Chondrocyte (in vitro differentiated cells): ENCODE data around the gene SCAMP2. TPM values are rescaled to one million over a fixed set of nuclear protein-coding genes. Genes with fewer than 3 reads are reported as not detected.

Source experiments
- DNase-seq: peaks from one replicate; pipeline ENCODE4 v3.0.0; 2021; ENCODE audit warnings: mixed read lengths, low spot score
- H3K27ac Mint-ChIP-seq: one replicate; pipeline ENCODE4 v1.8.0; 2021; ENCODE audit warnings: mild to moderate bottlenecking, moderate library complexity, mixed read lengths; ENCODE audit not compliant: unreplicated experiment
- H3K27me3 Mint-ChIP-seq: 2 replicates; pipeline ENCODE4 v1.8.0; 2021; ENCODE audit warnings: low read depth, mixed read lengths
- H3K36me3 Mint-ChIP-seq: 2 replicates; pipeline ENCODE4 v1.8.0; 2021; ENCODE audit warnings: low read depth, mixed read lengths
- H3K4me1 Mint-ChIP-seq: 2 replicates; pipeline ENCODE4 v1.8.0; 2021; ENCODE audit warnings: low read depth, mild to moderate bottlenecking, mixed read lengths
- H3K4me3 Mint-ChIP-seq: one replicate; pipeline ENCODE4 v1.8.0; 2021; ENCODE audit warnings: mild to moderate bottlenecking, moderate library complexity, mixed read lengths; ENCODE audit not compliant: unreplicated experiment
- H3K9me3 Mint-ChIP-seq: 2 replicates; pipeline ENCODE4 v1.8.0; 2021; ENCODE audit warnings: low read depth, mixed read lengths
- total RNA-seq: library from RNA; stranded (reverse); gene quantifications from 3 replicates; pipeline ENCODE4 v1.2.1, GENCODE V29; 2021
- TF ChIP-seq, protein P1 (sequence below): fragments of 200-600 bp; sonication (generic); IDR thresholded peaks from 2 replicates; pipeline ENCODE4 v1.5.0; 2021; ENCODE audit warnings: antibody characterized with exemption, mild to moderate bottlenecking, moderate library complexity

SCAMP2 gene
- total RNA-seq, 1 donor from 2014 or later = 67.9 TPM

DNA sequence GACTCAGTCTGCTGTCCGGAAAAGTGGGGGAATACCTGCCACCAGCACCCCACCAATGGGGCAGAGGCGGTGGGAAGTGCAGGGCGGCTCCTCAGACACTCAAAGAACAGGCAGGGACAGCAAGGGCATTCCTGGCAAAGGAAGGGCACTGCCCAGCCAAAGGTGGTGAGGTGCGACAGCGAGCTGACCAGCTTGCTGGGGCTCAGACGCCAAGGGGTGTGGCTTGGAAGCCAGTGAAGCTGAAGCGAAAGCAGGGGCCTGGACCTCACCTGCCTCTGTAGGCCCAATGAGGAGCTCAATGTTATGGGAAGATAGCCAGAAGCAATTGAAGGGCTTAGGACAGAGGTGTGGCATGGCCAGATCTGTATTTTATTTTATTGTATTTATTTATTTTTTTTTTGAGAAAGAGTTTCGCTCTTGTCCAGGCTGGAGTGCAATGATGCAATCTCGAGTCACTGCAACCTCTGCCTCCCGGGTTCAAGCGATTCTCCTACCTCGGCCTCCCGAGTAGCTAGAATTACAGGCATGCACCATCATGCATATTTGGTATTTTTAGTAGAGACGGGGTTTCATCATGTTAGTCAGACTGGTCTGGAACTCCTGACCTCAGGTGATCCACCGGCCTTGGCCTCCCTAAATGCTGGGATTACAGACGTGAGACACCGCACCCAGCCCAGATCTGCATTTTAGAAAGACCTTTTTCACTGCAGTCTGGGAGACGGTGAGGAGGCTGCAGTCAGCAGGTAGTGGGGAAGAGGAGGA, 64.9 kb downstream of the SCAMP2 start:
- TF ChIP-seq, protein P1, sequence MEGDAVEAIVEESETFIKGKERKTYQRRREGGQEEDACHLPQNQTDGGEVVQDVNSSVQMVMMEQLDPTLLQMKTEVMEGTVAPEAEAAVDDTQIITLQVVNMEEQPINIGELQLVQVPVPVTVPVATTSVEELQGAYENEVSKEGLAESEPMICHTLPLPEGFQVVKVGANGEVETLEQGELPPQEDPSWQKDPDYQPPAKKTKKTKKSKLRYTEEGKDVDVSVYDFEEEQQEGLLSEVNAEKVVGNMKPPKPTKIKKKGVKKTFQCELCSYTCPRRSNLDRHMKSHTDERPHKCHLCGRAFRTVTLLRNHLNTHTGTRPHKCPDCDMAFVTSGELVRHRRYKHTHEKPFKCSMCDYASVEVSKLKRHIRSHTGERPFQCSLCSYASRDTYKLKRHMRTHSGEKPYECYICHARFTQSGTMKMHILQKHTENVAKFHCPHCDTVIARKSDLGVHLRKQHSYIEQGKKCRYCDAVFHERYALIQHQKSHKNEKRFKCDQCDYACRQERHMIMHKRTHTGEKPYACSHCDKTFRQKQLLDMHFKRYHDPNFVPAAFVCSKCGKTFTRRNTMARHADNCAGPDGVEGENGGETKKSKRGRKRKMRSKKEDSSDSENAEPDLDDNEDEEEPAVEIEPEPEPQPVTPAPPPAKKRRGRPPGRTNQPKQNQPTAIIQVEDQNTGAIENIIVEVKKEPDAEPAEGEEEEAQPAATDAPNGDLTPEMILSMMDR = no peak
- Mint-ChIP-seq H3K27me3 (no peaks in the 10 kb centered on the region), H3K9me3 (no peaks in the 10 kb centered on the region), H3K27ac (no peak overlapping the region), H3K4me3 (no peak overlapping the region), H3K4me1 (peaks cover 29% of the 10 kb centered on the region), H3K36me3 (peaks cover 10% of the 10 kb centered on the region)
- DNase-seq = no peak

DNA sequence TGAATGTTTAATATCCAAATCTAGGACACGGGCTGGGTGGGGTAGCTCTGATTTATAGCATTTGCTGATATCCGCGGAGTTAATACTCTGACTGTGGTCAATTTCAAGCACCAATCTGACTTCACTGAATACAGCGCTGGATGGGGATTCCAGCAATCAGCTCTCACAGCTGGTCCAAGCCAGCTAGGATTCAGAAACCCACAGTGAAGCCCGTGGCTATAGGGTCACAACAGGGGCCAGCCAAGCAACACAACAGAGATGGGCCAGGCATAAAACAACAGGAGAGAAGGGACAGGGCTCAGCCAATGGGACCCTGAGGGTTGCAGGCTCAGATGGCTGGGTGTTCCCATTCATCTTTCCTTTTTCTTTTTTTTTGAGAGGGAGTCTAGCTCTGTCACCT, 65.9 kb downstream of the SCAMP2 start:
- DNase-seq = no peak
- Mint-ChIP-seq H3K4me3 (no peak overlapping the region), H3K27me3 (no peaks in the 10 kb centered on the region), H3K27ac (peak overlapping the region; percentile 32), H3K4me1 (peaks cover 29% of the 10 kb centered on the region), H3K9me3 (no peaks in the 10 kb centered on the region), H3K36me3 (peaks cover 11% of the 10 kb centered on the region)
- TF ChIP-seq, protein P1 = no peak

DNA sequence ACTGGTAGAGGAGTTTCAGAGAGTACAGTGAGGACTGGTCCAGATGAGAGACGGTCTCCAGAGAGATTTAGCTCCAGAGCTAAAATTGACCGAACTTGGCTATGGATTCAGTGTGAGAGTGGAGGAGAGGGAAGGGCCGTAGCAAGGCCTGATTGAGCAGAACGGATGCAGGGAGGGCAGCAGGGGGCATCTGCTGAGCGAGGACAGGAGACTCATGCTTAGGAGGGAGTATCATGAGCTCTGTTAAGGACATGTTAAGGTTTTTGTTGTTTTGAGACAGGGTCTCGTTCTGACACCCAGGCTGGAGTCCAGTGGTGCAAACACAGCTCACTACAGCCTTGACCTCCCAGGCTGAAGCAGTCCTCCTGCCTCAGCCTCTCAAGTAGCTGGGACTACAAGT, 68.2 kb downstream of the SCAMP2 start:
- Mint-ChIP-seq H3K36me3 (peaks cover 14% of the 10 kb centered on the region), H3K27ac (peak overlapping the region; percentile 73), H3K9me3 (no peaks in the 10 kb centered on the region), H3K4me3 (no peak overlapping the region), H3K27me3 (no peaks in the 10 kb centered on the region), H3K4me1 (peaks cover 29% of the 10 kb centered on the region)
- TF ChIP-seq, protein P1 = no peak
- DNase-seq = no peak

DNA sequence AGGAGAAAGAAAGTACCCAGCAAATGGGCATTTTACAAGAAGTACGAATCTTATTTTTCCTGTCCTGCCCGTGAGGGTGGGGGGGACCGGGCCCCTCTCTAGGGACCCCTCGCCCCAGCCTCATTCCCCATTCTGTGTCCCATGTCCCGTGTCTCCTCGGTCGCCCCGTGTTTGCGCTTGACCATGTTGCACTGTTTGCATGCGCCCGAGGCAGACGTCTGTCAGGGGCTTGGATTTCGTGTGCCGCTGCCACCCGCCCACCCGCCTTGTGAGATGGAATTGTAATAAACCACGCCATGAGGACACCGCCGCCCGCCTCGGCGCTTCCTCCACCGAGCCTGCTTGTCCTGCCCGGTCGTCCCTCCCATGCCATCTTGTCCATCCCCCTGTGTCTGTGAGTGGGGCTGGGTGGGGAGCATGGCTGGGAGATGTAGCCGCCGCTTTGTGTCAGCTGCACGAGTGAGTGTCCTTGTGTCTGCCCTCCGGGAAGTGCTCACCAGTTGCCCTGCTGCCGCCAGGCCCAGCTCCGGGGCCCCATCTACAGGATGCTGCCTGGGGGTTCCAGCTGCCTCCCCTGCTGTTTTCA, 70.2 kb downstream of the SCAMP2 start:
- no peak for DNase-seq
- H3K27ac Mint-ChIP-seq = no peak overlapping the region
- no peak overlapping the region for H3K4me3 Mint-ChIP-seq
- H3K36me3 Mint-ChIP-seq = peaks cover 17% of the 10 kb centered on the region
- H3K4me1 Mint-ChIP-seq = peaks cover 11% of the 10 kb centered on the region
- TF ChIP-seq, protein P1 = no peak
- H3K9me3 Mint-ChIP-seq = no peaks in the 10 kb centered on the region
- H3K27me3 Mint-ChIP-seq = no peaks in the 10 kb centered on the region

DNA sequence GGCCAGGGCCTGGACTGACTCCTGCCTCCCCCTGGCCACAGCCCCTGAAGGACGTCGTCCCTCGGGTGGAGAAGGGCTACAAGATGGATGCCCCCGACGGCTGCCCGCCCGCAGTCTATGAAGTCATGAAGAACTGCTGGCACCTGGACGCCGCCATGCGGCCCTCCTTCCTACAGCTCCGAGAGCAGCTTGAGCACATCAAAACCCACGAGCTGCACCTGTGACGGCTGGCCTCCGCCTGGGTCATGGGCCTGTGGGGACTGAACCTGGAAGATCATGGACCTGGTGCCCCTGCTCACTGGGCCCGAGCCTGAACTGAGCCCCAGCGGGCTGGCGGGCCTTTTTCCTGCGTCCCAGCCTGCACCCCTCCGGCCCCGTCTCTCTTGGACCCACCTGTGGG, 70.9 kb downstream of the SCAMP2 start:
- Mint-ChIP-seq H3K9me3 (no peaks in the 10 kb centered on the region), H3K4me3 (no peak overlapping the region), H3K36me3 (peaks cover 17% of the 10 kb centered on the region), H3K27ac (no peak overlapping the region), H3K27me3 (no peaks in the 10 kb centered on the region), H3K4me1 (peaks cover 5% of the 10 kb centered on the region)
- no peak for DNase-seq
- TF ChIP-seq, protein P1 = no peak
